HG03097 (cell line): ENCODE results near the gene TBC1D7.

Experiments
- ATAC-seq: cut with Tn5 transposase; IDR thresholded peaks from one replicate; pipeline ENCODE4 v1.9.1; 2021; ENCODE audit not compliant: unreplicated experiment, low FRiP score

Gene TBC1D7

DNA sequence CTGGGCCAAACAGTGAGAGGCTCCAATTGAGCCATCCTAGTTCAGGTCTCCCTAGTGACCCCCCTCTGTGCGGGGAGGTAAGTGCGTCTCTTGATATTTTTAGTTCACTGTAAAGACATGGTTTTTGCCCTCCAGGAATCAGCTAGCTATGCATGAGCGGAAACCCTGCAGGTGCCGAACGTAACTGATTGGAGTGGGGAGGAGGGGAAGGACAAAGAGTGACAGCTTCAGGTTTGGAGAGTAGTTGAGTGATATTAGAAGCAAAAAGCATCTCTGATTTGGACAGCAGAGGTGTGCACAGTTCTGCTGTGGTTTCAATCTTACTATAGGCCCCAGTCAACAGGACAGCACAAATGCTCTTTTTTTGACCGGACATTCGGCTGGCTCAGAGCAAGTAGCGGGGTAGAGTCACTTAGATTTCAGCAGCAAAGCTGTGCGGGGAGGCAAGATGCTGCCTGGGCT, 31.8 kb downstream of the TBC1D7 start:
- no peak for ATAC-seq

DNA sequence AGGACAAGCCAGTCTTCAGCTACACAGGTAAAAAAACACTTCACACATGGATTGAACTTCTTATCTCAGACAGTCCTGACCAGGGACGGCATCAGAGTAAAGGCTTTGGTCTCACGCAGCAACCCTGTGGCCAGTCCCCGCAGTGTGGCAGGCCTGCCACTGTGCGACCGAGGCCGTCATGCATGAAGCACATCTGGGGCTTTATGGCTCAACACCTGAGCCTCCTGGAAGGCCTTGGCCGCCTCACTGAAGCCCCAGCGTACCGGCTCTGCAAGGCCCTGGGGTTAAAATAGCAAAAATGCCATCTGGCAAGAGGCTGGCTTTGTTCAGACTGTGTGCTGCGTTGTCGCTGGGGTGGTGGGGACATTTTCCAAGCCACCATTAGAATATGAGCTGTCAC, 32.8 kb downstream of the TBC1D7 start:
- no peak for ATAC-seq

DNA sequence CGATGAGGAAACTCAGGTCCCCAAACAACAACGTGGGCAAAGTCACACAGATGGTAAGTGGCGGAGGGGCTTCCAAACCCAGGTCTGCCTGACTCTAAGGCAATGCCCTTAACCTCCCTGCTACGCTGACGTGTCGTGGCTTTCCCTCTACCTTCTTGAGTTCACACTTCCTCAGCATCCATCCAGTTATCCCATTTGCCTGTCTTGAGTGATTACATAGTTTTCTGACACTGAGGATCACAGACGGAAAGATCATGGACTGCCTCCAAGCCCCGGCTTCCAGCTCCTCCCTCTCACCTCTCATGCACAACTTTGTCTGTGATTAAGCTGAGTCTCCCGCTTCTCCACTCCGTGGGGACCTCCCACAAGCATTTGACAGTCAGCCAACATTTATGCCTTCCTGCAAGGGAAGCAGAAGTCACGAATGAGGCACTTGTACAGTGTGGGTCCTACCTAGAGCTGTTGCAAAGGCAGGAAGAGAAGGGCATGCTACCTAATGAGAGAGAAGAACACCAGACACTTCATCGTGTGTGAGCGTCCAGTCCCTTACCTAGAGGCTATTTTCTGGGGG, 33.8 kb downstream of the TBC1D7 start:
- no peak for ATAC-seq

DNA sequence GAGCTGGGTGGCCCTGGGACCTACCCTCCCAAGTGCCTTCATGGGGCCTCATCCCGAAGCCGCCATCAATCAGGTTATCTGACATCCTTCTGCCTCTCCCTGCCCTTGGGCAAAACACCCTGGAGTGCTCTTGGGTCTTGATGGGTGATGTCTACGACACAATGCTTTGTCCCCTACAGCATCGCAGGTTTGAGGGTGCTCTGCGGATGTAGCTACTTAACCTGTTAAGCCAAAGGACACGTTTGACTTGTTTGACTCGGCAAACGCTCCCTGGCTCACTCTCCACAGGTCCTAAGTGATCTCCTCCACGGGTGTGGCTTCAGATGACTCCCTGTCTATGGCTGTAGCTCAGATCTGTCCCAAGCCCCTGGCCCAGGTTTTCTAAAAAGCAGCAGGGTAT, 35.6 kb downstream of the TBC1D7 start:
- no peak for ATAC-seq

DNA sequence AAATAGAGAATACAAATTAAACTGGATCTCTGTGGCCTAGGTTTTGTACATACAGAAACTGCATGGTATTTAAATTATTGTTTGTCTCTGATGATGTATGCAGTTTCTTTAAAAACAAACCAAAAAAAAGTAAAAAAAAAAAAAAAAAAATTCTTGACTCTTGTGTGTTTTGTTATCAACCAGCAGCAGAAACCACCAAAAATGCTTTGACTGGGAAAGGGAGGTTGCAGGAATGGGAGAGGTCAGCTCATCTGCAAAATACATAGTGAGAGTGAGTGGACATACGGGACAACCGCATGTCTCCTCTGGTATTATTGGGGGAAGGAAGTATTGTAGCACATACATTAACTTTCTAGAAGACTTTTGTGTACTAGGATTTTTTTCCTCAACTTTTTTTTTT, 38.0 kb downstream of the TBC1D7 start:
- no peak for ATAC-seq

DNA sequence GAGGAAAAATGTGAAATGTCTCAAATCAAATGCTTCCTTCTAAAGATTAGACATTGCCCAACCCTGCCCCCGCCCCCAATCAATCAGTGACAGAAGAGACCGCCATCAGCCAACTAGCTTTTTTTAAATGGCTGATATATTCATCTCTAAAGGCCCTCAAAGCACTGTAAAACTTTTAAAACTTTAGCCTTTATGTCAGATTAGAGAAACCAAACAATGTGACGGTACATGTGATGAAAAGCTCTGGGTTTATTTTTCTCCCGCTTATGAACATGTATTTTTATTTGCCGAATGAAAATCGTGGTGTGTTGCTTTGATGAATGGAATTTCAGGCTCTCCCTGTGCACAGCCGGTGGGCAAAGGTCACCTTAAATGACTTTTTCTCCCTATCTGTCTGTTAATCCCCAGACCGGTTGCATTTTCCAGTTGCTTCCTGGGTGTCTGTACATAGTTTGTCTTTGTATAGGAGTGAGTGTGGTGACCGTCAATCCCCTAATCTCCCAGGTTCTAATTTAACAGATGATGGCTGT, 38.5 kb downstream of the TBC1D7 start:
- no peak for ATAC-seq

DNA sequence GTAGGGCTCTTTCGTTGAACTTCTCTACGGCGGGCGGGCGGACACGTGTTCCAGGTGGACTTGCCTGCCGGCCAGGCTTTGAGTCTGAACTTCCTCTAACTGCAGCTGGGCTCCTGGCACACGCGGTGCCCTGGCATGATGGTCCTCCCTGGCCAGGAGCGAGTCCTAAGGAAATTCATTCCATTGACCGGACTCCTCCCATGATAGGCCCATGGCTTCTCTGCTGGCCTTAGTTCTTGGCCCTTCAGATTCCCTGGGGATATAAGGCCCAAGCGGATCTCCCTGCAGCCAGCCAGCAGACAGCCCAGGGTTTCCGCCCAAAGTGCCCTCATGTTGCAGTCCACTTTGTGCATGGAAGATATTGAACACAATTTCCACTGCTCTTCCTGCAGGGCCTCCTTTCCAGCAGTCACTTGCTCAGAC, 39.4 kb downstream of the TBC1D7 start:
- no peak for ATAC-seq

DNA sequence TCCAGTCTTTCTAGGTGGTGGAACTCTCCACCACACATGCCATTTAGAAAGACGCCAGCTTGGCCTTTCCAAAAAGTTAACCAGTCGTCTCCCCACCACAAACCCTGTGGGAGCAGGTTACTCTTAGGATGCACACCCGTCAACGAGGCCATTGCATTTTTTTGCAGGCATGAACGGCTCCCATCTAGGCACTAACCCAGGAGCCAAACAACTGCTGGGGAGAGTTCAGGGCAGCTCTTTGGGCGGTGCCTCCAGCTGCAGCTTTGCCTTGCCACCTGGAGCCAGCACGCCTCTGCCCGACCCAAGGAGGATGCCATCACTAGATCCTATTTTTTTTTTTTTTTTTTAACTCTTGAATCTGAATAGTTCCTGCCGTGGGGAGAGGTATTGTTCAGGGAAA, 39.9 kb downstream of the TBC1D7 start:
- ATAC-seq, result no peak

DNA sequence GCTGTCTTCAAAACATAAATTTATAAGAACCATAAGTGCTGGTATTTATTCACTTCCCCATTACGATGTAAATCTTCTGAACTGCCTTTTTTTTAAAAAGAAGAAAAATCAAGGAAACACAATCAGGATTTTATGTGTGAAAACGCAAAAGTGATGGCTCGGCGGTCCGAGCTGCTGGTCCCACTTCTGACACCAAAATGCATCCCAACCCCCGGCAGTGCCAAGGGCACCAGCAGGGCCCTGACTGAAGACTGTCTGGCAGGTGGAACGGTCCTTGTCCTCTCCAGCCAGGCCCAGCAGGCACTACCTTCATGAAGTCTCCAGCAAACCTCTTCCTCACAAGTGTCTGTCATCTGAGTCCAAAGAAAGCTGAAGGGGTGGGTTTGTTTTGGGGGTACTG, 41.2 kb downstream of the TBC1D7 start:
- no peak for ATAC-seq

DNA sequence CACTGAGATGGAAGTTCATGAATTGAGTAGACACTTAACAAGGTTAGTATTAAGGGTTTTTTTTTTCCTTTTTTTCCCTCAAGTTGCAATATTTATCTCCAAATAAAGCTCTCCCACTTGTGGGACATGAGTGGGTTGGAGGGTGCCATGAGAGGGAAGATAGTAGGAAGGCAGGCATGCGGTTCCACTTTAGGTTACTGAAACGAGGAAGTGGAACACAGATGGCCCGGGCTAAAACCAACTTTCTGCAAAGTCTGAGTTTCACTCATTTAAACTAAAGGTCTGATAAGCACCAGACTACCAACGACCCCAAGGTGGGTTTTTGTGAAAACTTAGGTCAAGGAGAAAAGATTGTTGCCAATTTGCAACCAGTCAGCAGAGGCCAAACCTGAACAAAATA, 42.2 kb downstream of the TBC1D7 start:
- no peak for ATAC-seq

DNA sequence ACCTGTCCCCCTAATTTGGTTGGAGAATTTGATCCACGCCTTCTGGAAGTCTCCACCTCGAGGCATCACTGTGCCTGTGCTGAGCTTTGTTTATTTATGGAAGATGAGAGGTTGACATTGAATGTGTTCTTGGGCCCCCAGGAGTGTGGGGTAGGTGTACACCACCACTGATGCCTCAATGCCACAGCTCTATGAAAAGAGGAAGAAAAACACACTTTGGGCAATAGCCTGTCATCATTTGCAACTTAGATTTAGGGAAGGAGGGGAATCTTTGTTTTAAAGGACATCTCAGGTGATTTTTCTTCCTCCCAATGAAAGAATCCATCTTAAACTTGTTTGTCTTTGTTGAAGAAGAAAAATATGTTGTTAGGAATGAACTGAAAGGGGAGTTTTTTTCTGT, 42.6 kb downstream of the TBC1D7 start:
- ATAC-seq, result no peak

DNA sequence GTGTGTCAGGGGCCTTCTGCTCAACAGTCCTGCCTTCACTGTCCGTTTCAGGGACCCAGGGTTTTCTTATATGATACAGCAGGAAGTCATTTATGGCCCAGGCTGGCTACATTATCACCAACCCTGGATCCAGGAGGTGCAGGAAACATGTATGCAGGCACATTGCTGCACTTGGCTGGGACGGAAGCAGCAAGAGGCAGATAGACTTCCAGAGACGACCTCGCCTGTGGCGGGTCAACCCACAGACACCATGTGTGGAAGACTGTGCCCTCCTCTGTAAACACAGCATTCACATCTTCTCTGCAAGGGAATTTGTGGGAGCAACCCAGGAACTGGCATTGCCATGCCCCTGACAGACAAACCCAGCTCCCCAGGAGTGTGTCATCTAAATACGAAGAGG, 43.7 kb downstream of the TBC1D7 start:
- no peak for ATAC-seq

DNA sequence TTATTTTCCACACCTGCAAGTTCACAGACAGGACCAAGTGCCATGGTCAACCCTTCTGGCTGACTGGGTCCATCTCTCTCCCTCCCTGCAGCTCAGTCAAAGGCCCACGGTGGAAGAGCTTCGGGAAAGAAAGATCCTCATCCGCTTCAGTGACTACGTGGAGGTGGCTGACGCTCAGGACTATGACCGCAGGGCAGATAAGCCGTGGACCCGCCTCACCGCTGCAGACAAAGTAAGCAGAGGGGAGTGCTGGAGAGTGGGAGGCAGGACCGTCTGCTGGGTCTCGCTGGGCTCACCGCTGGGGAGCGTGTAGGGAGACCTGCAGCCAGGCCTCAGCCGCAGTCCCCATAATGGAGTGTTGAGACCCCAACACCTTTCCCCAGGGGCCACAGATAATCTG, 45.0 kb downstream of the TBC1D7 start:
- ATAC-seq, result no peak

DNA sequence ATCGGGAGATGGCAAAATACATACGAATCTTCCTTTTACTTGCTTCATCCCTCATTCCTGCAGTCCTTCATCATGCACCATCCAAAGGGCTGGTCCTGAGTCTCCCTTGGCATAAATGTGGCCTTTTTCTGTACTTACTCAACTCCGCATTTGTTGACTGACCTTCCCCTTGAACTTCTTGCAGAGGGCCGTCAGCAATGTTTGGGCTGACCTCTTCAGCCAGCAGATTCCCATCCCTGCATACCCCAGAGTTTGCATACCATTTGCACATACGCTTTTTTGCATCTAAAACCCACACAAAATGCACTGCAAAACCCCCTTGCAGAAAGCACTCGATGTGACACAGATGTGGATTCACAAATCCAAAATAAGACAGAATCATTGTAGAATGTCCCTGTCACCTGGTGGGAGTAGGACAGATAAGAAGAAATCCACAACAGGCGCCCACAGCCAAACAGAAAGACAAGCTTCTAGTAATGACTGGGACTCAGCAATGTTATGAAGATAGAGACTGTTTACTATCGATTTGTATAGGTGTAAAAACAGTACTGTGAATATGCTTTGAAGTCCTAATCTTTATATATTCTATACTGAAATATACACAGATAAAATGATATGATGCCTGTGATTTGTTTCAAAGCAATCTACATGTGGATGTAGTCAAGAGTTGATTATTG, 45.8 kb downstream of the TBC1D7 start:
- no peak for ATAC-seq

DNA sequence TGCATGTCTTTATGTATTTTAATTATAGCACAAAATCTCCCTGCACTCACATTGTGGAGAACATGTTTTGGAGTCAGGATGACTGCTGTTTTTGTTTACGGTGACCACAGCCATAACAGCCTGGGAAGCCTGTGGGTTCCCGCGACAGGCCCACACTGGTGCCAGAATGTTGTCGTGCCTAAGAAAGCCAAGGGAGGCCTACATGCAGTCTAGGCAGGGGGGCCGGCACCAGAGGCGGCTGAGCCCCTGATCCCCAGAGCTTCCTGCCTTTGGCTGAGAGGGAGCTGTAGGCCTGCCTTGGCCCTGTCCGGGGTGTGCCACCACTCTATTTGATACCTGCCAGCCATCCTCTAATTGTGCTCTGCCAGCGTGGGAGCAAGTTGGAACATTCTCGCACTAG, 46.7 kb downstream of the TBC1D7 start:
- ATAC-seq, result no peak

DNA sequence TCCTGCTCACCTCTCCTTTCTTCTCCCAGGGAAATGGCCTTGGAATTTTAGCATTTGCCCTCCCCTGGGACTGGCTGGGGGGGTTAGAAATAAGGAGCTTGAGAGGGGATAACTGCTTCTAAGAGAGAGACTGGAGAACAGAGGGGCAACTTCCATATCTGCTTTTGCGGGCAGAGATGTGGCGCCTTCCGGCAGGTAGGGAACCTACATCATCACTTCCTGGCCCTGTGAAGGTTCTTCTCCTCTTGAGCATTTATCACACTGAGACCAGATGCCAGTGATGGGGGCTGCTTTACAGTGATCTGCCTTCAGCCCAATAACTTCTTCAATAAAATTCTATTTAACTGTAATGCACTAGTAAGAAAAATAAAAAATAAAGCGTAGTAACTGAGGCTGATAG, 48.1 kb downstream of the TBC1D7 start:
- ATAC-seq, result no peak

DNA sequence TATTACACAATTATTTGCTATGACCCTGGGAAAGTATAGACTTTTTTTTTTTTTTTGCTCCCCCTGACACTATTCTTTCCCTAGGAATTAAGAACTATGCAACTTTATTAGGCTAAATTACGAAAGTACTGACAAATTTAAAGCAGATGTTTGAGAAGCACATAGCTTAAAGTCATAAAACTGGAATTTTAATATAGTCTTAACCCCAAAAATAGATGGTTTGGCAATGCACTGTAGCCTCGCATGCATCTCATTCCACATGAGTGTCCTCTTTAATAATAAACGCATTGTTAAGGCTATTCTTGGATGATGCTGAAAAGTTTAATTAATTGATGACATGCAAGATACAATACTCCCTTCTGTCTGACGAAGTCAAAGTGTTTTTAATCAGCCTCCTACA, 49.3 kb downstream of the TBC1D7 start:
- ATAC-seq, result no peak

DNA sequence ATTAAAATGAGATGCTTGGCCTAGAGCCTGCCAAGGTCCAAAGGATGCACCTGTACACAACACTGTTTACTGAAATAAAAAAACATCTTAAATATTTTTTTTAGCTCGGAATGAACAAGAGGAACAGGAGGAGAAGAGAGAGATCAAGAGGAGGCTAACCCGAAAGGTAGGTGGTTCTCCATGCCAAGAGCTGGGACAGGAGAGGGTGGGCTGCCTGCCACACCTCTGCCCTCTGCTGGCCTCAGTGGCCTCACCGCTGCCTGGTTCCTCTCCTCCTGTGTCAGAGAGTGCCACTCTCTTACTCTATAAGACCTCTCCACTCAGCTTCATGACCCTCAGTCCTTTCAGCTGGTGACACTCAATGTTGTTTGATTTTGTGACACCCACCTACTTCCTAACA, 50.2 kb downstream of the TBC1D7 start:
- no peak for ATAC-seq

DNA sequence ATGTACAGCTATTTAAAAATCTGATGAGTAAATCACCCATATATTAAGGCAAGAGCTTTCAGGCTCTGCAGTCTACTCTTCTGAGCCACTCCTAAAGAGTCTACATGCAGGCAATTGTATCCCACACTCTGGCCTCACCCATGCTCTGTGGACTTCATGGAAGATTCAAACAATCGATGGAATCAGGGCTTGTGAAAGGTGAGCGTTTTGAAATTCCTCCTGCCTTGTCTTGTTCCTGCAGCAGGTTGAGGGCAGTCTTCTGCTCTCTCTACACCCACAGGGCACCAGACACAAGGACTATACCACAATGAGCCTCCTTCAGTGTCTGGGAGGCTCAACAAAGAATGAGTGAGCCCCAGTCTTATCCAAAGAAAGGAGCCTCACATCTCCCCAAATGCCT, 51.1 kb downstream of the TBC1D7 start:
- ATAC-seq, result no peak

DNA sequence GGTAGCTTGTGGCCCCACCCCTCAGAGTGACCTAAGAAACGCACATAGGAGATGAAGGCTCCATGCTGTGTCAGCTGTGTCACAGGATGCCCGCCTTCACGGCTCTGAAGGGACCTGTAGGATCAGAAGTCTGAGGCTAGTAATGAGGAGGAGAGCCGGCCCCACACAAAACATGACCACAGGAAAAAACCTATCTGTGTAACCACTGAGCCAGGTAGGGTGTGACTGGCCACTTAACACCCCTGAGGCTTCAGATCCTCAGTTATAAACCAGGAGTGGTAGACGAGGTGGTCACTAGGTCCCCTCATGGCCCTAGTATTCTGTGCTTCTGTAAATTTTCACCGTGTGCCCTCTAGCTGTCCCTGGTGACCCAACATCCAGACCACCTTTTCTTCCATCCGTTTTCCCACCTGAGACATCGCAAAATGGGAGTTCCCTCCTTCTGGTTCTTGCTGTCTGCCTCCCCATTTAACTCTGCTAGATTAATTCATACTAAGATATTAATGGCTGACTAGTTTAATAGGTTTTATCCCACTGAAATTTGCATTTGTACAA, 52.8 kb downstream of the TBC1D7 start:
- ATAC-seq, result no peak

DNA sequence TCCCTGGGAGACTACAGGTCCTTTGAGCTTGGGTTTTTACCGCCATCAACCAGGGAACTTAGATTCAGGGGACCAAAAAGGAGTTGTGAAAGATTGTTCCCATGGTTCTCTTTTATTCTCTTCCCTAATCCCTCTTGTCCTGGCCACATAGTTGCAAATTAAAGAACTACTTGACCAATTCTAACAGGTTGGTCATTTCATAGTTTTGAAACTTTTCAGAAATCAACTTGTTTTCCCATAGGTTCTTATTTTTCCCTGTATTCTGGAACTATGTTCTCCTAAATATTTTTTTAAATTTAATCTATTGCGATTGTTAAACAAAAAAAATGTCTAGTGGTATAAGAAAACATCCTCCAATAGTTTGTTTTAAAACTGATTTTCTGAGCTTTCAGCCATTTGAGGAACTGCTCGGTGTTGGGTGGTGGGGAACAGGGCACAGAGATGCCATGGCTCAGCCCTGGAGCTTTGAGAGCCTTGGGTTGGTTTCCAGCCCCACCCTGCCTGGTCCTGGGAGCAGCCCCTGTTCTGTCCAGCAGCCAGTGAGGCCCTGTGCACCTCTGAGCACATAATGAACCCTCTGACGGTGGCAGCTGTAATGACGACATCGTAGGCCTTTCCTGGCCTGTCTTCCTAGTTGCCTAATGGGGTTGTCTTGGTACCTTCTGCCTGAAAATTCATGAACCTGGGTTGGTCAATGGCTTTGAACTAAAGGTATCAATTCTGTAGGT, 53.5 kb downstream of the TBC1D7 start:
- ATAC-seq, result no peak
